Mesenchymal stem cell (in vitro differentiated cells and primary cell): ENCODE measurements around the gene KIF25.

ENCODE experiments used
- DNase-seq: peaks from one replicate; pipeline ENCODE4 v3.0.0-alpha.2; 2013
- H2AFZ ChIP-seq: one replicate; pipeline ENCODE4 v1.6.1; 2013; ENCODE audit warnings: low read depth, mild to moderate bottlenecking, control low read depth, inconsistent platforms, low read length, moderate library complexity
- H2AK5ac ChIP-seq: 2 replicates; pipeline ENCODE4 v1.6.1; 2013; ENCODE audit warnings: low read length, moderate library complexity, mild to moderate bottlenecking, inconsistent platforms; ENCODE audit not compliant: severe bottlenecking
- H2BK120ac ChIP-seq: one replicate; pipeline ENCODE4 v1.6.1; 2013; ENCODE audit warnings: low read depth, mild to moderate bottlenecking, inconsistent platforms, low read length, moderate library complexity
- H2BK12ac ChIP-seq, 2 experiments: one replicate each; pipeline ENCODE4 v1.6.1; 2013; ENCODE audit warnings: inconsistent platforms in 2 of 2, low read length in 2 of 2, mild to moderate bottlenecking in 2 of 2, moderate library complexity in 2 of 2, control low read depth in 1 of 2
- H2BK15ac ChIP-seq: one replicate; pipeline ENCODE4 v1.6.1; 2013; ENCODE audit warnings: mild to moderate bottlenecking, low read depth, inconsistent platforms; ENCODE audit not compliant: poor library complexity, severe bottlenecking
- H2BK5ac ChIP-seq: 2 replicates; pipeline ENCODE4 v1.6.1; 2013; ENCODE audit warnings: low read depth, mild to moderate bottlenecking, low read length, control low read depth, inconsistent platforms; ENCODE audit not compliant: poor library complexity, severe bottlenecking
- H3K14ac ChIP-seq, 2 experiments: one replicate each; pipeline ENCODE4 v1.6.1; 2013; ENCODE audit warnings: inconsistent platforms in 2 of 2, low read length in 2 of 2, control low read depth in 1 of 2, mild to moderate bottlenecking in 1 of 2, moderate library complexity in 1 of 2
- H3K18ac ChIP-seq, 2 experiments: one replicate each; pipeline ENCODE4 v1.6.1; 2013; ENCODE audit warnings: inconsistent platforms in 2 of 2, low read length in 2 of 2, control low read depth in 1 of 2, low read depth in 1 of 2, mild to moderate bottlenecking in 1 of 2
- H3K23ac ChIP-seq, 2 experiments: one replicate each; pipeline ENCODE4 v1.6.1; 2013; ENCODE audit warnings: inconsistent platforms in 2 of 2, low read length in 2 of 2, mild to moderate bottlenecking in 2 of 2, moderate library complexity in 2 of 2, control low read depth in 1 of 2
- H3K27ac ChIP-seq: 2 replicates; pipeline ENCODE4 v1.5.1; 2013; ENCODE audit warnings: mild to moderate bottlenecking, moderate library complexity, low read length, control low read depth, inconsistent platforms; ENCODE audit not compliant: poor library complexity, severe bottlenecking
- H3K27me3 ChIP-seq, 2 experiments: 2 replicates each; pipeline versions ENCODE4 v1.6.1 to v1.7.0; 2013; ENCODE audit warnings: low read length in 2 of 2, mild to moderate bottlenecking in 2 of 2, moderate library complexity in 2 of 2, control low read depth in 1 of 2, inconsistent platforms in 1 of 2; ENCODE audit not compliant: control insufficient read depth in 1 of 2, insufficient read depth in 1 of 2
- H3K36me3 ChIP-seq, 2 experiments: 2 replicates each; pipeline versions ENCODE4 v1.6.1 to v1.7.0; 2013; ENCODE audit warnings: low read length in 2 of 2, control low read depth in 1 of 2, inconsistent platforms in 1 of 2, low read depth in 1 of 2, mild to moderate bottlenecking in 1 of 2; ENCODE audit not compliant: insufficient read depth in 2 of 2, control insufficient read depth in 1 of 2
- H3K4ac ChIP-seq, 2 experiments: one replicate each; pipeline ENCODE4 v1.6.1; 2013; ENCODE audit warnings: inconsistent platforms in 2 of 2, low read length in 2 of 2, mild to moderate bottlenecking in 2 of 2, moderate library complexity in 2 of 2, control low read depth in 1 of 2, low read depth in 1 of 2
- H3K4me1 ChIP-seq: 2 replicates; pipeline ENCODE4 v1.6.1; 2013; ENCODE audit warnings: low read depth, low read length, control low read depth; ENCODE audit not compliant: control insufficient read depth, insufficient read depth
- H3K4me2 ChIP-seq: 2 replicates; pipeline ENCODE4 v1.6.1; 2013; ENCODE audit warnings: low read length, mild to moderate bottlenecking, inconsistent platforms; ENCODE audit not compliant: poor library complexity, severe bottlenecking
- H3K4me3 ChIP-seq, 2 experiments: 2 replicates each; pipeline versions ENCODE4 v1.5.1 to v1.7.0; 2013; ENCODE audit warnings: low read length in 2 of 2, mild to moderate bottlenecking in 2 of 2, control low read depth in 1 of 2, low read depth in 1 of 2; ENCODE audit not compliant: insufficient read depth in 1 of 2
- H3K79me1 ChIP-seq: replicated peaks from 2 replicates; pipeline ENCODE4 v1.6.1; 2013; ENCODE audit warnings: mild to moderate bottlenecking, control low read depth, low read length, inconsistent platforms; ENCODE audit not compliant: poor library complexity, severe bottlenecking
- H3K9ac ChIP-seq: 2 replicates; pipeline ENCODE4 v1.7.0; 2013; ENCODE audit warnings: mild to moderate bottlenecking, low read length, moderate library complexity
- H3K9me3 ChIP-seq: 2 replicates; pipeline ENCODE4 v1.7.0; 2013; ENCODE audit warnings: mild to moderate bottlenecking, low read length; ENCODE audit not compliant: control insufficient read depth
- H4K8ac ChIP-seq: one replicate; pipeline ENCODE4 v1.6.1; 2013; ENCODE audit warnings: inconsistent platforms, mild to moderate bottlenecking, low read length, moderate library complexity
- H4K91ac ChIP-seq: one replicate; pipeline ENCODE4 v1.6.1; 2013; ENCODE audit warnings: mild to moderate bottlenecking, low read length, inconsistent platforms
- WGBS: methylation state at CpG from one replicate; pipeline ENCODE4 v1.1.7; 2013; ENCODE audit warnings: mixed read lengths; 5-methylcytosine and 5-hydroxymethylcytosine counted together

The KIF25 gene

GRCh38 chr6:168082860-168083513 is 85.5 kb downstream of the KIF25 start:
- no peak overlapping the region for H3K18ac ChIP-seq
- H3K79me1 ChIP-seq: no peaks in the 10 kb centered on the region
- H3K27ac ChIP-seq: no peak overlapping the region
- H3K4me3 ChIP-seq: no peak overlapping the region
- no peak overlapping the region for H2BK12ac ChIP-seq
- no peak for DNase-seq
- no peak overlapping the region for H4K91ac ChIP-seq
- no peak overlapping the region for H2AFZ ChIP-seq
- no peak overlapping the region for H2BK15ac ChIP-seq
- H3K23ac ChIP-seq: no peak overlapping the region
- H3K9me3 ChIP-seq: no peaks in the 10 kb centered on the region
- H2BK120ac ChIP-seq: no peak overlapping the region
- H2AK5ac ChIP-seq: no peak overlapping the region
- H2BK5ac ChIP-seq: no peak overlapping the region
- WGBS: 66% methylated on average over 17 of the region's 17 CpGs
- no peak overlapping the region for H3K14ac ChIP-seq
- no peak overlapping the region for H4K8ac ChIP-seq
- no peaks in the 10 kb centered on the region for H3K36me3 ChIP-seq
- H3K4me2 ChIP-seq: no peak overlapping the region
- H3K9ac ChIP-seq: no peak overlapping the region
- peaks cover 40 to 44% of the 10 kb centered on the region in 2 experiments for H3K27me3 ChIP-seq
- H3K4me1 ChIP-seq: peaks cover 39% of the 10 kb centered on the region
- H3K4ac ChIP-seq: no peak overlapping the region

- Histone ChIP-seq H2BK120ac (no peak overlapping the region), H2BK12ac (no peak overlapping the region), H4K8ac (no peak overlapping the region), H3K79me1 (no peaks in the 10 kb centered on the region), H2BK15ac (no peak overlapping the region), H2AFZ (no peak overlapping the region), H3K4me2 (no peak overlapping the region), H3K18ac (no peak overlapping the region), H3K4me1 (peaks cover 41% of the 10 kb centered on the region), H3K14ac (no peak overlapping the region), H3K27ac (no peak overlapping the region), H3K23ac (no peak overlapping the region), H3K4ac (no peak overlapping the region), H3K36me3 (no peaks in the 10 kb centered on the region), H3K9ac (no peak overlapping the region), H2BK5ac (no peak overlapping the region), H2AK5ac (no peak overlapping the region), H4K91ac (no peak overlapping the region), H3K27me3 (peaks cover 37 to 44% of the 10 kb centered on the region in 2 experiments), H3K4me3 (no peak overlapping the region), H3K9me3 (no peaks in the 10 kb centered on the region)
- WGBS: 63% methylated on average over 4 of the region's 5 CpGs
- DNase-seq: no peak
Measured at GRCh38 chr6:168083514-168083885, 86.0 kb downstream of the KIF25 start.

GRCh38 chr6:168084465-168085160 is 87.1 kb downstream of the KIF25 start:
- no peak overlapping the region for H2BK5ac ChIP-seq
- H2AK5ac ChIP-seq: no peak overlapping the region
- H3K4me2 ChIP-seq: no peak overlapping the region
- no peak overlapping the region for H3K4ac ChIP-seq
- DNase-seq: no peak
- H4K91ac ChIP-seq: no peak overlapping the region
- no peak overlapping the region for H3K27ac ChIP-seq
- H2BK15ac ChIP-seq: no peak overlapping the region
- H3K4me3 ChIP-seq: no peak overlapping the region
- H3K36me3 ChIP-seq: no peaks in the 10 kb centered on the region
- no peaks in the 10 kb centered on the region for H3K9me3 ChIP-seq
- no peaks in the 10 kb centered on the region for H3K79me1 ChIP-seq
- no peak overlapping the region for H2BK120ac ChIP-seq
- peaks cover 37 to 43% of the 10 kb centered on the region in 2 experiments for H3K27me3 ChIP-seq
- no peak overlapping the region for H4K8ac ChIP-seq
- whole genome bisulfite sequencing: 88% methylated on average over 18 of the region's 19 CpGs
- no peak overlapping the region for H3K9ac ChIP-seq
- H3K4me1 ChIP-seq: peaks cover 44% of the 10 kb centered on the region
- H3K23ac ChIP-seq: no peak overlapping the region
- H3K14ac ChIP-seq: no peak overlapping the region
- no peak overlapping the region for H2AFZ ChIP-seq
- H2BK12ac ChIP-seq: no peak overlapping the region
- no peak overlapping the region for H3K18ac ChIP-seq

GRCh38 chr6:168086066-168086465 is 88.6 kb downstream of the KIF25 start:
- no peak overlapping the region for H3K4ac ChIP-seq
- no peaks in the 10 kb centered on the region for H3K36me3 ChIP-seq
- no peak overlapping the region for H3K27ac ChIP-seq
- H3K9ac ChIP-seq: no peak overlapping the region
- no peak overlapping the region for H2BK12ac ChIP-seq
- 88% methylated on average over 10 of the region's 10 CpGs for WGBS
- H3K23ac ChIP-seq: no peak overlapping the region
- H2BK15ac ChIP-seq: peak overlapping the region; percentile 44
- H4K91ac ChIP-seq: no peak overlapping the region
- H3K4me3 ChIP-seq: no peak overlapping the region
- H2AFZ ChIP-seq: no peak overlapping the region
- no peak overlapping the region for H3K4me2 ChIP-seq
- no peak overlapping the region for H2BK120ac ChIP-seq
- H3K9me3 ChIP-seq: no peaks in the 10 kb centered on the region
- H3K4me1 ChIP-seq: peaks cover 46% of the 10 kb centered on the region
- H3K79me1 ChIP-seq: no peaks in the 10 kb centered on the region
- no peak overlapping the region for H2AK5ac ChIP-seq
- no peak overlapping the region for H4K8ac ChIP-seq
- peaks cover 40 to 47% of the 10 kb centered on the region in 2 experiments for H3K27me3 ChIP-seq
- H2BK5ac ChIP-seq: no peak overlapping the region
- H3K14ac ChIP-seq: no peak overlapping the region
- DNase-seq: no peak
- no peak overlapping the region for H3K18ac ChIP-seq
